WTC11 (cell line): ENCODE results near the gene KHDC1. TPM values are rescaled to one million over a fixed set of nuclear protein-coding genes. Genes with fewer than 3 reads are reported as not detected.

Source experiments
- ATAC-seq: fragments of 200-7000 bp; cut with Tn5 transposase; 2 replicates; pipeline ENCODE4 v1.10.0; 2021; ENCODE audit warnings: mild to moderate bottlenecking, moderate library complexity
- CTCF ChIA-PET: fragments of 300-600 bp; sonication (Branson Sonifier 250); formaldehyde crosslinking; loops from one replicate; lab custom pipeline; 2021; ENCODE audit warnings: antibody characterized with exemption; lab: Charles Lee
- POLR2A ChIA-PET: fragments of 350-600 bp; sonication (Branson Sonifier 250); formaldehyde crosslinking; loops from one replicate; lab custom pipeline; 2021; ENCODE audit warnings: antibody characterized with exemption; lab: Charles Lee
- DNase-seq: peaks from one replicate; pipeline ENCODE4 v3.0.0; 2021; ENCODE audit warnings: low spot score
- H3K27ac Mint-ChIP-seq: 2 replicates; pipeline ENCODE4 v1.8.0; 2021; ENCODE audit warnings: mixed read lengths
- H3K27me3 Mint-ChIP-seq: 2 replicates; pipeline ENCODE4 v1.8.0; 2021; ENCODE audit warnings: low read depth, mild to moderate bottlenecking, moderate library complexity, mixed read lengths
- H3K36me3 Mint-ChIP-seq: 2 replicates; pipeline ENCODE4 v1.8.0; 2021; ENCODE audit warnings: mixed read lengths
- H3K4me1 Mint-ChIP-seq: 2 replicates; pipeline ENCODE4 v1.8.0; 2022; ENCODE audit warnings: mixed read lengths
- H3K4me3 Mint-ChIP-seq: 2 replicates; pipeline ENCODE4 v1.8.0; 2021; ENCODE audit warnings: mild to moderate bottlenecking, moderate library complexity, mixed read lengths
- H3K9me3 Mint-ChIP-seq: 2 replicates; pipeline ENCODE4 v1.8.0; 2021; ENCODE audit warnings: mixed read lengths
- AFF4 ChIP-seq: sonication (generic); formaldehyde crosslinking; IDR thresholded peaks from 2 replicates; pipeline ENCODE4 v1.8.1; 2023; ENCODE audit warnings: mild to moderate bottlenecking, missing genetic modification reagents, borderline replicate concordance
- ARID4B ChIP-seq: sonication (generic); formaldehyde crosslinking; IDR thresholded peaks from 2 replicates; pipeline ENCODE4 v1.8.0; 2023; ENCODE audit warnings: missing genetic modification reagents, mild to moderate bottlenecking, borderline replicate concordance
- ATF2 ChIP-seq: sonication (generic); formaldehyde crosslinking; IDR thresholded peaks from 2 replicates; pipeline ENCODE4 v1.8.1; 2022; ENCODE audit warnings: low read depth, missing genetic modification reagents, borderline replicate concordance
- ATF6 ChIP-seq: sonication (generic); formaldehyde crosslinking; IDR thresholded peaks from 2 replicates; pipeline ENCODE4 v1.8.1; 2023; ENCODE audit warnings: mild to moderate bottlenecking, missing genetic modification reagents
- ETV6 ChIP-seq: sonication (generic); formaldehyde crosslinking; IDR thresholded peaks from 2 replicates; pipeline ENCODE4 v1.8.1; 2022; ENCODE audit warnings: mild to moderate bottlenecking, missing genetic modification reagents
- KAT7 ChIP-seq: sonication (generic); formaldehyde crosslinking; IDR thresholded peaks from 2 replicates; pipeline ENCODE4 v1.8.1; 2023; ENCODE audit warnings: missing genetic modification reagents, mild to moderate bottlenecking, borderline replicate concordance
- MLX ChIP-seq: sonication (generic); formaldehyde crosslinking; IDR thresholded peaks from 2 replicates; pipeline ENCODE4 v1.8.1; 2023; ENCODE audit warnings: mild to moderate bottlenecking, missing genetic modification reagents, moderate library complexity
- MYBL2 ChIP-seq: sonication (generic); formaldehyde crosslinking; IDR thresholded peaks from 2 replicates; pipeline ENCODE4 v1.8.1; 2023; ENCODE audit warnings: mild to moderate bottlenecking, moderate library complexity, missing genetic modification reagents
- NFATC4 ChIP-seq: fragments of 250-450 bp; sonication (Bioruptor Pico); IDR thresholded peaks from 2 replicates; pipeline ENCODE4 v1.9.0; 2021; ENCODE audit warnings: mild to moderate bottlenecking
- PRRX2 ChIP-seq: fragments of 250-450 bp; sonication (Bioruptor Pico); IDR thresholded peaks from 2 replicates; pipeline ENCODE4 v1.8.0; 2021; ENCODE audit warnings: mild to moderate bottlenecking
- SMAD4 ChIP-seq: sonication (generic); formaldehyde crosslinking; IDR thresholded peaks from 2 replicates; pipeline ENCODE4 v1.8.0; 2022; ENCODE audit warnings: mild to moderate bottlenecking, missing genetic modification reagents
- STAT6 ChIP-seq: sonication (generic); formaldehyde crosslinking; conservative IDR thresholded peaks from 2 replicates; pipeline ENCODE4 v1.8.1; 2023; ENCODE audit warnings: mild to moderate bottlenecking, low read depth, missing genetic modification reagents, moderate library complexity
- TEAD4 ChIP-seq: sonication (generic); formaldehyde crosslinking; IDR thresholded peaks from 2 replicates; pipeline ENCODE4 v1.8.0; 2022; ENCODE audit warnings: mild to moderate bottlenecking, missing genetic modification reagents
- ZNF121 ChIP-seq: sonication (generic); formaldehyde crosslinking; IDR thresholded peaks from 2 replicates; pipeline ENCODE4 v1.8.0; 2023; ENCODE audit warnings: missing genetic modification reagents
- ZNF416 ChIP-seq: fragments of 250-450 bp; sonication (Bioruptor Pico); IDR thresholded peaks from 2 replicates; pipeline ENCODE4 v1.9.0; 2021; ENCODE audit warnings: mild to moderate bottlenecking, inconsistent platforms
- ZNF512 ChIP-seq: sonication (generic); formaldehyde crosslinking; IDR thresholded peaks from 2 replicates; pipeline ENCODE4 v1.8.1; 2022; ENCODE audit warnings: missing genetic modification reagents, borderline replicate concordance
- ZSCAN18 ChIP-seq: fragments of 250-450 bp; sonication (Bioruptor Pico); IDR thresholded peaks from 2 replicates; pipeline ENCODE4 v2.1.2; 2022; ENCODE audit warnings: mild to moderate bottlenecking, moderate library complexity
- total RNA-seq: library from RNA; stranded (reverse); gene quantifications from 3 replicates; pipeline ENCODE4 v1.2.3, GENCODE V29; 2021

The KHDC1 gene
- total RNA-seq, 1 experiment from 2014 or later: 8.9 TPM

- Mint-ChIP-seq H3K27me3 (no peaks in the 10 kb centered on the region), H3K4me3 (no peak overlapping the region), H3K36me3 (peaks cover 1% of the 10 kb centered on the region), H3K4me1 (peaks cover 46% of the 10 kb centered on the region), H3K27ac (no peak overlapping the region), H3K9me3 (peaks cover under 1% of the 10 kb centered on the region; the same call in 1 of the 2 replicates)
- ChIA-PET CTCF (no interaction called here), POLR2A (no interaction called here)
- ATAC-seq (no peak), DNase-seq (no peak)
- TF ChIP-seq NFATC4 (CRISPR knock-in tag) (no peak), ZNF512 (CRISPR knock-in tag) (no peak), ZNF121 (CRISPR knock-in tag) (no peak), STAT6 (CRISPR knock-in tag) (no peak)
Measured at GRCh38 chr6:73200735-73201134, 62.3 kb downstream of the KHDC1 start.

GRCh38 chr6:73200247-73200646, 62.7 kb downstream of the KHDC1 start:
- Mint-ChIP-seq H3K4me1 (peaks cover 46% of the 10 kb centered on the region), H3K27me3 (no peaks in the 10 kb centered on the region), H3K36me3 (no peaks in the 10 kb centered on the region; the same call in 1 of the 2 replicates), H3K4me3 (no peak overlapping the region), H3K27ac (no peak overlapping the region), H3K9me3 (no peaks in the 10 kb centered on the region)
- CTCF ChIA-PET: no interaction called here
- POLR2A ChIA-PET: no interaction called here
- no peak for ATAC-seq
- DNase-seq: no peak
- TF ChIP-seq MYBL2: no peak
- TF ChIP-seq KAT7 (CRISPR knock-in tag): no peak
- TF ChIP-seq TEAD4 (CRISPR knock-in tag): no peak
- no peak for TF ChIP-seq MLX (CRISPR knock-in tag)
- TF ChIP-seq ARID4B (CRISPR knock-in tag): no peak
- TF ChIP-seq PRRX2: no peak
- no peak for TF ChIP-seq ATF2 (CRISPR knock-in tag)
- no peak for TF ChIP-seq AFF4
- no peak for TF ChIP-seq ZNF416
- TF ChIP-seq ZSCAN18: no peak
- TF ChIP-seq SMAD4 (CRISPR knock-in tag): no peak
- TF ChIP-seq ATF6 (CRISPR knock-in tag): no peak
- no peak for TF ChIP-seq ETV6
